PC-9 (cell line): ENCODE measurements around the gene ALK. TPM values are rescaled to one million over a fixed set of nuclear protein-coding genes. Genes with fewer than 3 reads are reported as not detected.

Source experiments
- BruUV-seq: library from RNA; stranded (reverse); fragments of 400-500 nt; replicated peaks from 2 replicates; lab custom pipeline; 2021; lab: Mats Ljungman, UMichigan
- CTCF ChIA-PET: fragments of 300-600 bp; sonication (Branson Sonifier 250); formaldehyde crosslinking; loops from one replicate; lab custom pipeline; 2022; ENCODE audit warnings: antibody characterized with exemption; lab: Charles Lee
- POLR2A ChIA-PET: fragments of 300-600 bp; sonication (Branson Sonifier 250); formaldehyde crosslinking; loops from one replicate; lab custom pipeline; 2022; ENCODE audit warnings: antibody characterized with exemption; ENCODE audit not compliant: unreplicated experiment; lab: Charles Lee
- DNase-seq, 2 experiments: peaks; one replicate each; pipeline versions ENCODE4 v3.0.0 to v3.0.0-alpha.2; 2015 to 2022; ENCODE audit warnings: mixed read lengths in 1 of 2
- H2AFZ ChIP-seq: fragments of 200-600 bp; sonication (generic); 2 replicates; pipeline ENCODE4 v1.8.1; 2017; ENCODE audit warnings: antibody characterized with exemption
- H3F3A ChIP-seq: fragments of 200-600 bp; sonication (generic); 2 replicates; pipeline ENCODE4 v1.8.1; 2017; ENCODE audit warnings: antibody characterized with exemption, mild to moderate bottlenecking, low read depth; ENCODE audit not compliant: insufficient read depth
- H3K27ac ChIP-seq: fragments of 200-600 bp; sonication (generic); 2 replicates; pipeline ENCODE4 v1.6.1; 2016; ENCODE audit warnings: mixed run types
- H3K27me3 ChIP-seq: fragments of 200-600 bp; sonication (generic); 2 replicates; pipeline ENCODE4 v1.6.1; 2016; ENCODE audit warnings: low read depth, mixed run types; ENCODE audit not compliant: insufficient read depth
- H3K36me3 ChIP-seq: fragments of 200-600 bp; sonication (generic); 2 replicates; pipeline ENCODE4 v1.6.1; 2016; ENCODE audit warnings: low read depth, mixed run types
- H3K4me1 ChIP-seq: fragments of 200-600 bp; sonication (generic); replicated peaks from 2 replicates; pipeline ENCODE4 v1.6.1; 2016; ENCODE audit warnings: mixed run types; ENCODE audit not compliant: insufficient read depth
- H3K4me2 ChIP-seq: fragments of 200-600 bp; sonication (generic); 2 replicates; pipeline ENCODE4 v1.6.1; 2017; ENCODE audit warnings: mixed run types
- H3K4me3 ChIP-seq: fragments of 200-600 bp; sonication (generic); 2 replicates; pipeline ENCODE4 v1.6.1; 2016; ENCODE audit warnings: mixed run types
- H3K79me2 ChIP-seq: fragments of 200-600 bp; sonication (generic); 2 replicates; pipeline ENCODE4 v1.6.1; 2017; ENCODE audit warnings: low read depth, mixed run types
- H3K9me2 ChIP-seq: fragments of 200-600 bp; sonication (generic); 2 replicates; pipeline ENCODE4 v1.8.1; 2017; ENCODE audit warnings: mild to moderate bottlenecking; ENCODE audit not compliant: insufficient read depth
- H3K9me3 ChIP-seq: fragments of 200-600 bp; sonication (generic); 2 replicates; pipeline ENCODE4 v1.8.1; 2016; ENCODE audit warnings: low read depth; ENCODE audit not compliant: insufficient read depth
- H4K20me1 ChIP-seq: fragments of 200-600 bp; sonication (generic); 2 replicates; pipeline ENCODE4 v1.8.1; 2017; ENCODE audit not compliant: insufficient read depth
- EZH2 ChIP-seq: fragments of 200-600 bp; sonication (generic); IDR thresholded peaks from 2 replicates; pipeline ENCODE4 v1.8.0; 2017; ENCODE audit warnings: antibody characterized with exemption, low read depth
- intact Hi-C: fragments of 100-400 bp; cut with micrococcal nuclease; formaldehyde crosslinking; loops from one replicate; pipeline ENCODE4 v1.10.0; 2022; ENCODE audit not compliant: unreplicated experiment
- total RNA-seq: library from RNA; stranded (reverse); gene quantifications from 2 replicates; pipeline ENCODE4 v1.2.3, GENCODE V29; 2021
- TF ChIP-seq, protein P1 (sequence below): fragments of 200-600 bp; sonication (generic); conservative IDR thresholded peaks from 2 replicates; pipeline ENCODE4 v1.6.1; 2017; ENCODE audit warnings: mixed run types, antibody characterized with exemption, mild to moderate bottlenecking, moderate library complexity

Gene ALK
- total RNA-seq, 1 experiment from 2014 or later: not detected

DNA sequence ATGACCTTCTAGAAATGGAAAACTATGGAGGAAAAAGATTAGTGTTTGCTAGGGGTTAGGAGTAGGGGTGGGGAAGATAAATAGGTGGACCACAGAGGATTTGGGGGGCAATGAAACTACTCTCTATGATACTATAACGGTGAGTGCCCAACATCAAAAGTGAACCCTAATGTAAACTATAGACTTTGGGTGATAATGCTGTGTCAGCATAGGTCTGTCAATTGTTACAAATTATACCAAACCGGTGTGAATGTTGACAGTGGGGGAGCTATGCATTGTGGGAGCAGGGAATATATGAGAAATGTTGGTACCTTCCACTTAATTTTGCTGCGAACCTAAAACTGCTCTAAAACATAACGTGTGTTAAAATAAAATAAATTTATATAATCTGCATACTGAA lies 180.3 kb downstream of the ALK start:
- POLR2A ChIA-PET: no interaction called here
- CTCF ChIA-PET: no interaction called here
- Histone ChIP-seq H3K9me3 (no peaks in the 10 kb centered on the region), H3K27me3 (peaks cover 10% of the 10 kb centered on the region; the same call in 1 of the 2 replicates), H4K20me1 (no peaks in the 10 kb centered on the region), H3K79me2 (no peaks in the 10 kb centered on the region), H3K27ac (no peak overlapping the region), H3K4me3 (no peak overlapping the region), H3F3A (no peaks in the 10 kb centered on the region), H2AFZ (no peak overlapping the region), H3K4me2 (no peak overlapping the region), H3K36me3 (no peaks in the 10 kb centered on the region), H3K4me1 (no peaks in the 10 kb centered on the region), H3K9me2 (no peaks in the 10 kb centered on the region; the same call in 1 of the 2 replicates)
- BruUV-seq: no TSS peak
- DNase-seq: no peak
- intact Hi-C loops: no loop called here
- TF ChIP-seq, protein P1, sequence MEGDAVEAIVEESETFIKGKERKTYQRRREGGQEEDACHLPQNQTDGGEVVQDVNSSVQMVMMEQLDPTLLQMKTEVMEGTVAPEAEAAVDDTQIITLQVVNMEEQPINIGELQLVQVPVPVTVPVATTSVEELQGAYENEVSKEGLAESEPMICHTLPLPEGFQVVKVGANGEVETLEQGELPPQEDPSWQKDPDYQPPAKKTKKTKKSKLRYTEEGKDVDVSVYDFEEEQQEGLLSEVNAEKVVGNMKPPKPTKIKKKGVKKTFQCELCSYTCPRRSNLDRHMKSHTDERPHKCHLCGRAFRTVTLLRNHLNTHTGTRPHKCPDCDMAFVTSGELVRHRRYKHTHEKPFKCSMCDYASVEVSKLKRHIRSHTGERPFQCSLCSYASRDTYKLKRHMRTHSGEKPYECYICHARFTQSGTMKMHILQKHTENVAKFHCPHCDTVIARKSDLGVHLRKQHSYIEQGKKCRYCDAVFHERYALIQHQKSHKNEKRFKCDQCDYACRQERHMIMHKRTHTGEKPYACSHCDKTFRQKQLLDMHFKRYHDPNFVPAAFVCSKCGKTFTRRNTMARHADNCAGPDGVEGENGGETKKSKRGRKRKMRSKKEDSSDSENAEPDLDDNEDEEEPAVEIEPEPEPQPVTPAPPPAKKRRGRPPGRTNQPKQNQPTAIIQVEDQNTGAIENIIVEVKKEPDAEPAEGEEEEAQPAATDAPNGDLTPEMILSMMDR: no peak
- no peak for TF ChIP-seq EZH2

DNA sequence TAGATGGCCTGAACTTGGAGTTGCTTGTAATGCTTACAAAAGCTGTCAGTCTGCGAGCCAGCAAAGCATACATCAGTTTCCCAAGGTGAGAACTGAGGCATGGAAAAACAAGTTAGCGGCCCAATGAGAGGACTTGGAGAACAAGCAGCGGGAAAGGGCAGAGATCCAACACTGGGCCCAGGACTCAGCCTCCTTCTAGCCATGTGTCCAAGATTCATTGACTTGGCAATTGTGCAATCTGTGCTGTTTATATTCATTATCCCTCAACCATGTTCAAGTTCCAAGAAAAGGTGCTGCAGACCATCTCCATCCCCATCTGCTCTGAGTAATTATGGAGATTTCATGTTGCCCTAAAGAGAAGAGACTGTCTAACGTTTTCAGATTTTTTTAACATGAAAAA lies 187.4 kb downstream of the ALK start:
- Histone ChIP-seq H3K4me3 (no peak overlapping the region), H3K79me2 (no peaks in the 10 kb centered on the region), H2AFZ (no peak overlapping the region), H3K36me3 (no peaks in the 10 kb centered on the region), H3K9me3 (no peaks in the 10 kb centered on the region), H4K20me1 (no peaks in the 10 kb centered on the region), H3F3A (no peaks in the 10 kb centered on the region), H3K9me2 (peaks cover 3% of the 10 kb centered on the region), H3K27ac (no peak overlapping the region), H3K4me1 (no peaks in the 10 kb centered on the region), H3K4me2 (no peak overlapping the region), H3K27me3 (peaks cover 30% of the 10 kb centered on the region)
- BruUV-seq: no TSS peak
- POLR2A ChIA-PET: no interaction called here
- intact Hi-C loops: no loop called here
- CTCF ChIA-PET: no interaction called here
- TF ChIP-seq, protein P1: no peak
- TF ChIP-seq EZH2: no peak
- no peak for DNase-seq

DNA sequence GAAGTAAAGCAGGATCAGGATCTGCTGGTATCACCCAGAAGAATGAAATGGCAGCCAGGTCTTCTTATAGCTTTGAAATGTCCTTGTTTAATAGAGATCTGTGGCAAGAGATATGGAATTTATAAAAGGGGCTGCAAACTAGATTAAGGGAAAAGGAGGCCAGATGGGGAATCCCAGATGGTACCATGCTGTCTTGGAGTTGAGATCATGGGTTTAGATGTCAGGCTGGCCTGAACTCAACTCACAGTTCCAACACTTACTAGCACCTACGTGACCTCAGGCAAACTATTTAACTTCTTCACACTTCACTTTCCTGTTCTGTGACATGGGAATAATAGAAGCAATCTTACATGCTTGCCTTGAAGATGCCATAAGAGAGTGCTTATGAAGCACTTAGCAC lies 188.2 kb downstream of the ALK start:
- Histone ChIP-seq H3K9me3 (no peaks in the 10 kb centered on the region), H3K9me2 (peaks cover 3% of the 10 kb centered on the region), H3K79me2 (no peaks in the 10 kb centered on the region), H2AFZ (no peak overlapping the region), H3K4me2 (no peak overlapping the region), H3K27ac (no peak overlapping the region), H3K27me3 (peaks cover 31% of the 10 kb centered on the region), H3F3A (no peaks in the 10 kb centered on the region), H4K20me1 (no peaks in the 10 kb centered on the region), H3K4me3 (no peak overlapping the region), H3K36me3 (no peaks in the 10 kb centered on the region), H3K4me1 (no peaks in the 10 kb centered on the region)
- BruUV-seq: no TSS peak
- TF ChIP-seq EZH2: no peak
- TF ChIP-seq, protein P1: no peak
- ChIA-PET CTCF (no interaction called here), POLR2A (no interaction called here)
- intact Hi-C loops: no loop called here
- no peak for DNase-seq
